GM12892 (cell line): ENCODE results near the gene FSTL5.

Experiments
- POLR2A ChIP-seq: IDR thresholded peaks from 2 replicates; pipeline ENCODE4 v1.6.1; 2011; ENCODE audit warnings: low read depth, low read length, control low read depth
- POLR2AphosphoS5 ChIP-seq: IDR thresholded peaks from 2 replicates; pipeline ENCODE4 v1.6.1; 2011; ENCODE audit warnings: low read depth, low read length, control low read depth

DNA sequence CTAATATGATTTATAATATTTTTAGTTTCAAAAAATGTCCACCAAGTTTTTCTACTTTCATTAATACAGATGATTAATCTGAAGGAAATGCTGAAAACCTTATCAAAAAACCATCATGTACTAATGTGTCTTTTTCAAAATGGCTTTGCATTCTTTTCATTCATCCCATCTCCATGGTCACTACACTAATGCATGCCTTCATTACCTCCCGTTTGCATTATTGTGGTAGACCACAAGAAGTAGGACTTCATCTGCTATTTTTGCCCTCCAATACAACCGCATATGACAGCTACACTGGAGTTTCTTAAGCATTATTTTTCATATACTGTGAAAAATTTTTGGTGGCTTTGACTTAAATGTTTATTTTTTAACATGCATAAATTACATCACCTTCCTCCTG lies 37.9 kb upstream of the FSTL5 start:
- no peak for TF ChIP-seq POLR2AphosphoS5
- no peak for TF ChIP-seq POLR2A
